Adrenal gland (tissue), 12 donors: ENCODE measurements around the gene OSBP2. TPM values are rescaled to one million over a fixed set of nuclear protein-coding genes. Genes with fewer than 3 reads are reported as not detected.

Source experiments
- DNase-seq, 7 donors: peaks; one replicate each; pipeline ENCODE4 v3.0.0-alpha.2; 2019 to 2020
- H3K27ac ChIP-seq, 5 donors: fragments of 200-600 bp; sonication (generic) in 4 of 5; 1 replicate in 3 of 5; 2 replicates in 2 of 5; pipeline versions ENCODE4 v1.5.1 to v1.8.0; 2016 to 2020; ENCODE audit warnings: mild to moderate bottlenecking in 1 of 5
- H3K27me3 ChIP-seq: fragments of 200-600 bp; 2 replicates; pipeline ENCODE4 v1.8.0; 2021
- H3K36me3 ChIP-seq, 2 donors: fragments of 200-600 bp; replicated peaks in 1 of 2; 1 replicate in 1 of 2; 2 replicates in 1 of 2; pipeline versions ENCODE4 v1.5.1 to v1.8.0; 2018 to 2022
- H3K4me1 ChIP-seq, 2 donors: fragments of 200-600 bp; replicated peaks in 1 of 2; 1 replicate in 1 of 2; 2 replicates in 1 of 2; pipeline versions ENCODE4 v1.5.1 to v1.8.0; 2018 to 2021
- H3K4me3 ChIP-seq, 4 donors: fragments of 200-600 bp; sonication (generic) in 3 of 4; one replicate each; pipeline ENCODE4 v1.5.1; 2016 to 2018
- H3K9me3 ChIP-seq, 3 donors: fragments of 200-600 bp; sonication (generic) in 1 of 3; replicated peaks in 1 of 3; 1 replicate in 2 of 3; 2 replicates in 1 of 3; pipeline versions ENCODE4 v1.5.1 to v1.8.0; 2016 to 2021
- POLR2A ChIP-seq, 2 donors: fragments of 450-650 bp; IDR thresholded peaks; one replicate each; pipeline ENCODE4 v1.6.1; 2017; ENCODE audit warnings: antibody characterized with exemption in 2 of 2, mild to moderate bottlenecking in 2 of 2, moderate library complexity in 1 of 2
- WGBS, 4 donors: extraction: QIAGEN DNeasy Blood & Tissue Kit in 2 of 4; methylation state at CpG; one replicate each; pipeline versions ENCODE4 v1.1.5 to v1.1.7; 2013 to 2017; 5-methylcytosine and 5-hydroxymethylcytosine counted together
- intact Hi-C, 2 donors: fragments of 100-400 bp; cut with DNase I; formaldehyde crosslinking; loops; one replicate each; pipeline versions ENCODE4 v1.14.1 to v1.15.0; 2022 to 2023
- polyA plus RNA-seq, 3 donors: library from polyadenylated mRNA; stranded (reverse); fragments of 200-250 nt in 2 of 3; fragments of 350-450 nt in 1 of 3; fragmentation: Illumina TruSeq in 1 of 3; extraction: RNeasy Lipid Tissue Mini Kit (QIAGEN cat#74804) in 1 of 3; gene quantifications; one replicate each; pipeline ENCODE4 v1.2.3, GENCODE V29; 2013 to 2014
- total RNA-seq, 9 donors: library from RNA; depleted of rRNA in 4 of 9; stranded (reverse); fragments of >200 nt in 4 of 9; fragments of 120-200 nt in 1 of 9; fragmentation: NEBNext Ultra II Directional in 1 of 9; extraction: Animal tissue kit (Norgen Biotek cat#: 25700) in 1 of 9; gene quantifications; one replicate each; pipeline versions ENCODE4 v1.1.0 to v1.2.4, GENCODE V29; 2013 to 2023
- TF ChIP-seq, protein P1 (sequence below), 6 experiments: fragments of 450-650 bp in 4 of 6; fragments of 200-600 bp in 2 of 6; sonication (generic) in 1 of 6; IDR thresholded peaks; 1 replicate in 5 of 6; 2 replicates in 1 of 6; pipeline versions ENCODE4 v1.5.1 to v1.8.0; 2016 to 2021; ENCODE audit warnings: antibody characterized with exemption in 6 of 6, mild to moderate bottlenecking in 2 of 6, moderate library complexity in 1 of 6
- donor health status: healthy with polysubstance abuse.
- donor health status: Bipolar disorder and iron deficiency.
- donor health status: DM: yes; HTN: yes; CAD: no.
- donor health status: DM: no; HTN: no; CAD: no.
- donor health status: DM: no; HTN: no; CAD: no.
- donor health status: DM: yes; HTN: yes; CAD: no.

The OSBP2 gene
- total and polyA plus RNA-seq, 12 donors: 7.3 to 35.6 (median 19.7) TPM

DNA sequence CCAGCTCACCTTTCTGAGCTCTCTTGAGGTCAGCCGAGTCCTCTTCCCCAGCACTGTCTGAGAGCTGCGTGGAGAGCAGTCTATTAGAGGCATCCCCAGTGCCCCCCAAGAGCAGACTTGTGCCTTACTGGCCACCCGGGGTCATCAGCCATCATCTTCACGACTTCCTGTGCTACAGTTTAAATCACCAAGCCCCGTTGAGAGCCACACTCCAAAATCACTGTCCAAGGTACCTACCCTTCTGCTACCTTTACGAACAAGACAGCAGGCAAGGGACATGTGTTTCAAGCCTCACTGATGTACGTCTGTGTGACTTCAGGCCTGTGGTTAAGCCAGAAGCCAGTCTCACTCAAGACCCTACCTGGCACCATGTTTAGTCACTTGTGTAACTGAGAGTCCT, 238.8 kb downstream of the OSBP2 start:
- Histone ChIP-seq H3K27me3 (no peaks in the 10 kb centered on the region), H3K9me3 (no peaks in the 10 kb centered on the region), H3K4me3 (no peak overlapping the region), H3K4me1 (no peaks in the 10 kb centered on the region), H3K27ac (no peak overlapping the region), H3K36me3 (peaks cover 0 to 98% of the 10 kb centered on the region in 2 donors)
- WGBS, 4 donors: 79 to 89% (median 88%) methylated on average over 5 to 7 of the region's 7 CpGs
- TF ChIP-seq, protein P1, sequence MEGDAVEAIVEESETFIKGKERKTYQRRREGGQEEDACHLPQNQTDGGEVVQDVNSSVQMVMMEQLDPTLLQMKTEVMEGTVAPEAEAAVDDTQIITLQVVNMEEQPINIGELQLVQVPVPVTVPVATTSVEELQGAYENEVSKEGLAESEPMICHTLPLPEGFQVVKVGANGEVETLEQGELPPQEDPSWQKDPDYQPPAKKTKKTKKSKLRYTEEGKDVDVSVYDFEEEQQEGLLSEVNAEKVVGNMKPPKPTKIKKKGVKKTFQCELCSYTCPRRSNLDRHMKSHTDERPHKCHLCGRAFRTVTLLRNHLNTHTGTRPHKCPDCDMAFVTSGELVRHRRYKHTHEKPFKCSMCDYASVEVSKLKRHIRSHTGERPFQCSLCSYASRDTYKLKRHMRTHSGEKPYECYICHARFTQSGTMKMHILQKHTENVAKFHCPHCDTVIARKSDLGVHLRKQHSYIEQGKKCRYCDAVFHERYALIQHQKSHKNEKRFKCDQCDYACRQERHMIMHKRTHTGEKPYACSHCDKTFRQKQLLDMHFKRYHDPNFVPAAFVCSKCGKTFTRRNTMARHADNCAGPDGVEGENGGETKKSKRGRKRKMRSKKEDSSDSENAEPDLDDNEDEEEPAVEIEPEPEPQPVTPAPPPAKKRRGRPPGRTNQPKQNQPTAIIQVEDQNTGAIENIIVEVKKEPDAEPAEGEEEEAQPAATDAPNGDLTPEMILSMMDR (IDR thresholded peaks at IDR 0.05): no peak
- no peak for TF ChIP-seq POLR2A (IDR thresholded peaks at IDR 0.05)
- DNase-seq: no peak
- intact Hi-C loops: no loop called here

DNA sequence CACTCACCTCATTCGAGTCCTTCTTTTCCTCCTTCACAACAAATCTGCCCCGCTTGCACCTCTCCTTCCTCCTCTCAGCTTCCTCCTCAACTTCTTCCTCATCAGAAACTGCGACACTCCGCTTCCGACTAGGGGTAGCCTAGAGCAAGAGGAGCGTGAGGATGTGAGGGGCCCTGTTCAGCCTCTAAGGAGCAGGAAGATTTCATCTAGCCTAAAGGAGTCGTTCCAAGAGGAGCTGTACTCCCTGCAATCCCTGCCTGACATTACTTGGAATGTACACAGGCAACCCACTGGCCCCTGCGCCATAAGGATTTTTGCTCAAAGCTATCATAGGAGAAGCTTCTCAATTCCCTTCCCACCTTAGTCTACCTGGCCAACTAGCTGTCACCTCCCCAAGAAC, 239.4 kb downstream of the OSBP2 start:
- peaks cover 0 to 96% of the 10 kb centered on the region in 2 donors for H3K36me3 ChIP-seq
- intact Hi-C loops: no loop called here
- no peak overlapping the region for H3K27ac ChIP-seq
- H3K27me3 ChIP-seq: no peaks in the 10 kb centered on the region
- TF ChIP-seq POLR2A (IDR thresholded peaks at IDR 0.05): no peak
- TF ChIP-seq, protein P1 (IDR thresholded peaks at IDR 0.05): no peak
- no peaks in the 10 kb centered on the region for H3K9me3 ChIP-seq
- WGBS, 4 donors: 90 to 97% (median 92%) methylated on average over 7 to 8 of the region's 8 CpGs
- DNase-seq: no peak
- H3K4me1 ChIP-seq: no peaks in the 10 kb centered on the region
- H3K4me3 ChIP-seq: no peak overlapping the region

DNA sequence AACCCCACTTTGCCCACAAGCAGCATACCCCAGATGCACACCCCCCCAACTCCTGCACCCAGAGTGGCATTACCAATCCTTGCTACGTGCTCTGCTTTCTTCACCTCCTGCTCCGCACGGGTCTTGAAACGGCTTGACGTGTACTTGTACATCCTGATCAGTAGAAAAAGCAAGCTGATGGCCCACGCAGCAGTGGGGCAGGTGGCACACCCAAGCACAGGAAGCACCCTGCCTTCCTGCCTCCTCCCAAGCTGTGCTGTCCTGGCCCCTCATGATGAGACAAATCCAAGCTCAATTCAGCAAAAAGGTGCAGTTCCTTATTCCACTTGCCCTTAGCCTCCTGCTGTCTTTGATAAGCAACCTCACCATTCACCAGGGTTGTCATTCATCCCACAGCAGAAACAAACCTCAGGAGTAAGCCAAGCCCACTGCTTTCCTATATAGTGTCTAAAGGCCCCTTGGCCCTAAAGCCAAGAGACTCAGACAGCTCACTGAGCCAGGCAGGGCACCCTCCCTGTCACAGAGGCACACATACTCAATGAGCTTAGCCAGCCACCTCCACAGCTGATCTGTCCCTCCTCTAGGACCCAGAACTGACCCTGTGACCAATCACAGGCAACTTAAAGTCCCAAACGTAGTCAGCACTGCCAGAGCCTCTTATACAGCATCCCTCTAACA, 246.2 kb downstream of the OSBP2 start:
- DNase-seq: no peak
- Histone ChIP-seq H3K27ac (no peak overlapping the region), H3K9me3 (no peaks in the 10 kb centered on the region), H3K4me3 (no peak overlapping the region), H3K36me3 (peaks cover 0 to 98% of the 10 kb centered on the region in 2 donors), H3K4me1 (no peaks in the 10 kb centered on the region), H3K27me3 (no peaks in the 10 kb centered on the region)
- TF ChIP-seq, protein P1 (IDR thresholded peaks at IDR 0.05): no peak
- TF ChIP-seq POLR2A (IDR thresholded peaks at IDR 0.05): no peak
- intact Hi-C loops: loop anchor here (5.0 to 10.0 kb wide), 2 partner anchors 204 to 206 kb away; partner anchors contain the start of gene PLA2G3 (in 1 of the 2)
- WGBS, 4 donors: 78 to 96% (median 84%) methylated on average over 5 to 7 of the region's 7 CpGs

DNA sequence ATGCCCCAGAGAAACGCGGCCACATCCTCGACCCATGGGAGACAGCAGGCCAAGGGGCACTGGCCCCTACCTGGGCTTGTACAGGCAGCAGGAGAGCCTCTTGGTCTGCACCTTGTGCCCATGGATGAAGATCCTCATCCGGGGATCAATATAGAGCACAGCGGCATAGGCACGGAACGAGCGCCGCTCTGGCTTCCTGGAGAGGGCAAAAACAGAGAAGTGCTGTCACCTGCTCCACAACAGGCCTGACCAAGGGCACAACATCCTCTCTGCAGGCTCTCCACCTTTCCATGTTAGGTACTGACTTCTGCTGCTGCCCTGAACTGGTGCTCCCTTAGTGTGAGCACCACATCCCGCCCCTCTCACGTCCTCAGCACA, 246.7 kb downstream of the OSBP2 start:
- intact Hi-C loops: loop anchor here (5.0 to 10.0 kb wide), 2 partner anchors 203 to 206 kb away; partner anchors contain the start of gene PLA2G3 (in 1 of the 2)
- no peak overlapping the region for H3K4me3 ChIP-seq
- H3K27me3 ChIP-seq: no peaks in the 10 kb centered on the region
- no peak for DNase-seq
- no peaks in the 10 kb centered on the region for H3K9me3 ChIP-seq
- H3K4me1 ChIP-seq: no peaks in the 10 kb centered on the region
- H3K36me3 ChIP-seq: peaks cover 0 to 98% of the 10 kb centered on the region in 2 donors
- no peak for TF ChIP-seq POLR2A (IDR thresholded peaks at IDR 0.05)
- TF ChIP-seq, protein P1 (IDR thresholded peaks at IDR 0.05): no peak
- no peak overlapping the region for H3K27ac ChIP-seq
- 88 to 95% (median 93%) methylated on average over 11 of the region's 11 CpGs for WGBS, 4 donors
